Gastrocnemius medialis (tissue), 4 donors: Measurements from ENCODE around the gene IFT57. TPM values are rescaled to one million over a fixed set of nuclear protein-coding genes. Genes with fewer than 3 reads are reported as not detected.

Source experiments
- ATAC-seq, 2 donors: fragments of 150-250 bp; one replicate each; pipeline ENCODE4 v1.9.1; 2016
- DNase-seq, 2 donors: peaks; one replicate each; pipeline ENCODE4 v3.0.0-alpha.2; 2019
- H3K27ac ChIP-seq, 4 donors: fragments of 200-600 bp; sonication (generic); 1 replicate in 1 of 4; 2 replicates in 3 of 4; pipeline ENCODE4 v1.5.1; 2016 to 2018; ENCODE audit warnings: mild to moderate bottlenecking in 2 of 4, moderate library complexity in 1 of 4
- H3K27me3 ChIP-seq, 3 donors: fragments of 200-600 bp; sonication (generic) in 2 of 3; 1 replicate in 1 of 3; 2 replicates in 2 of 3; pipeline versions ENCODE4 v1.5.1 to v1.6.0; 2016 to 2019; ENCODE audit warnings: mild to moderate bottlenecking in 1 of 3, moderate library complexity in 1 of 3
- H3K36me3 ChIP-seq, 2 donors: fragments of 200-600 bp; sonication (generic) in 1 of 2; one replicate each; pipeline ENCODE4 v1.5.1; 2017 to 2018
- H3K4me1 ChIP-seq, 2 donors: fragments of 200-600 bp; sonication (generic) in 1 of 2; one replicate each; pipeline ENCODE4 v1.5.1; 2016 to 2017; ENCODE audit warnings: mild to moderate bottlenecking in 2 of 2
- H3K4me3 ChIP-seq, 4 donors: fragments of 200-600 bp; sonication (generic) in 3 of 4; 1 replicate in 1 of 4; 2 replicates in 3 of 4; pipeline ENCODE4 v1.5.1; 2016 to 2019; ENCODE audit warnings: mild to moderate bottlenecking in 2 of 4
- H3K9me3 ChIP-seq, 3 donors: fragments of 200-600 bp; sonication (generic) in 2 of 3; 1 replicate in 1 of 3; 2 replicates in 2 of 3; pipeline ENCODE4 v1.5.1; 2016 to 2019
- POLR2A ChIP-seq, 2 donors: fragments of 450-650 bp; IDR thresholded peaks; one replicate each; pipeline ENCODE4 v1.6.1; 2017; ENCODE audit warnings: antibody characterized with exemption in 2 of 2, mild to moderate bottlenecking in 2 of 2, moderate library complexity in 2 of 2
- in situ Hi-C, 4 donors: fragments of 200-750 bp; cut with MboI; loops; one replicate each; pipeline versions ENCODE4 v1.15.0 to v1.8.0; 2017; ENCODE audit warnings: low sequenced_read_pairs in 4 of 4
- intact Hi-C: fragments of 100-400 bp; cut with DNase I; formaldehyde crosslinking; loops from one replicate; pipeline ENCODE4 v1.15.1; 2023; ENCODE audit warnings: low total_unique reads
- total RNA-seq, 4 donors: library from RNA; depleted of rRNA; stranded (reverse); fragments of >200 nt; gene quantifications; one replicate each; pipeline versions ENCODE4 v1.1.0 to v1.2.3, GENCODE V29; 2016
- TF ChIP-seq, protein P1 (sequence below), 5 experiments: fragments of 450-650 bp in 3 of 5; fragments of 200-600 bp in 2 of 5; sonication (generic) in 2 of 5; IDR thresholded peaks in 4 of 5; conservative IDR thresholded peaks in 1 of 5; 1 replicate in 4 of 5; 2 replicates in 1 of 5; pipeline ENCODE4 v1.5.1; 2016 to 2019; ENCODE audit warnings: antibody characterized with exemption in 5 of 5, mild to moderate bottlenecking in 3 of 5, moderate library complexity in 3 of 5

Gene IFT57
- total RNA-seq, 4 donors from 2014 or later: 7.2 to 18.5 (median 10.7) TPM

- intact Hi-C loops (no loop called here), in situ Hi-C loops (no loop called here)
- Histone ChIP-seq H3K36me3 (peaks cover 0 to 19% of the 10 kb centered on the region in 2 donors), H3K9me3 (no peaks in the 10 kb centered on the region), H3K27ac (no peak overlapping the region), H3K4me3 (no peak overlapping the region), H3K27me3 (no peaks in the 10 kb centered on the region), H3K4me1 (no peaks in the 10 kb centered on the region)
- ATAC-seq (no peak), DNase-seq (no peak)
- TF ChIP-seq, protein P1, sequence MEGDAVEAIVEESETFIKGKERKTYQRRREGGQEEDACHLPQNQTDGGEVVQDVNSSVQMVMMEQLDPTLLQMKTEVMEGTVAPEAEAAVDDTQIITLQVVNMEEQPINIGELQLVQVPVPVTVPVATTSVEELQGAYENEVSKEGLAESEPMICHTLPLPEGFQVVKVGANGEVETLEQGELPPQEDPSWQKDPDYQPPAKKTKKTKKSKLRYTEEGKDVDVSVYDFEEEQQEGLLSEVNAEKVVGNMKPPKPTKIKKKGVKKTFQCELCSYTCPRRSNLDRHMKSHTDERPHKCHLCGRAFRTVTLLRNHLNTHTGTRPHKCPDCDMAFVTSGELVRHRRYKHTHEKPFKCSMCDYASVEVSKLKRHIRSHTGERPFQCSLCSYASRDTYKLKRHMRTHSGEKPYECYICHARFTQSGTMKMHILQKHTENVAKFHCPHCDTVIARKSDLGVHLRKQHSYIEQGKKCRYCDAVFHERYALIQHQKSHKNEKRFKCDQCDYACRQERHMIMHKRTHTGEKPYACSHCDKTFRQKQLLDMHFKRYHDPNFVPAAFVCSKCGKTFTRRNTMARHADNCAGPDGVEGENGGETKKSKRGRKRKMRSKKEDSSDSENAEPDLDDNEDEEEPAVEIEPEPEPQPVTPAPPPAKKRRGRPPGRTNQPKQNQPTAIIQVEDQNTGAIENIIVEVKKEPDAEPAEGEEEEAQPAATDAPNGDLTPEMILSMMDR (IDR thresholded peaks at IDR 0.05 in 4 of 5, conservative IDR thresholded peaks at IDR 0.05 in 1 of 5): no peak
- no peak for TF ChIP-seq POLR2A (IDR thresholded peaks at IDR 0.05)
Measured at GRCh38 chr3:108189440-108189839, 32.8 kb downstream of the IFT57 start.

DNA sequence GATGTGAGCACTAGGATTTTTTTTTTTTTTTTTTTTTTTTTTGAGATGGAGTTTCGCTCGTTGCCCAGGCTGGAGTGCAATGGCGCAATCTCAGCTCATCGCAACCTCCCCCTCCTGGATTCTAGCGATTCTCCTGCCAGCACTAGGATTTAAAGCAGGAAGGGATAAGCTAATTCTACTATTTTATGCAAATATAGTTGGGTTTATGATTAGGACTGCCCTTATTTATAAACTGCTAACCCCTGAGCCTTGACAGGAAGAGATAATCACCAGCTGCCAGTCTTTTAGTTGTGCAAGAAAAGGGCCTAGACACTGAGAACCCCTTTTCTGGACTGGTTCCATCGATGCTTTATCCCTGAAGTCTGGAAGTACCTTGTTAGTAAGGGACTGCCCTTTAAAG, 36.7 kb downstream of the IFT57 start:
- H3K27ac ChIP-seq: no peak overlapping the region
- no peaks in the 10 kb centered on the region for H3K4me1 ChIP-seq
- no peak for ATAC-seq
- in situ Hi-C loops: no loop called here
- H3K4me3 ChIP-seq: no peak overlapping the region
- H3K9me3 ChIP-seq: no peaks in the 10 kb centered on the region
- no peak for TF ChIP-seq POLR2A (IDR thresholded peaks at IDR 0.05)
- TF ChIP-seq, protein P1 (IDR thresholded peaks at IDR 0.05 in 4 of 5, conservative IDR thresholded peaks at IDR 0.05 in 1 of 5): no peak
- no peak for DNase-seq
- H3K27me3 ChIP-seq: no peaks in the 10 kb centered on the region
- peaks cover 0 to 11% of the 10 kb centered on the region in 2 donors for H3K36me3 ChIP-seq
- intact Hi-C loops: no loop called here

DNA sequence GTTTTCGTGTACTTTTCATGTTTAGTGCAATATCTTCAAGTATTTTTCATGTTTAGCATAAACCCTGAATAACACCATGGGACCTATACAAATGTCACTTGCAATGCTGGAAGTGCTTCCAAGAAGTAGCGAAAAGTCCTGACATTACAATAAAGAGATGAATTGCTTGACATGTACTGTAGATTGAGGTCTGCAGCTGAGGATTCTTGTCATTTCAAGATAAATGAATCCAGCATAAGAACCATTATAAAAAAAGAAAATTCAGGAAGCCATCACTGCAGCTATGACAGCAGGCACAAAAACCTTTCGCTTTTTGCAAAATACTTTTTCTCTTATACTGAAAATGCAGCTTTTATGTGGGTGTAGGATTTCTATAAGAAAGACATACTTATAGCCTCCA, 37.4 kb downstream of the IFT57 start:
- ATAC-seq: no peak
- H3K36me3 ChIP-seq: peaks cover 0 to 3% of the 10 kb centered on the region in 2 donors
- in situ Hi-C loops (no loop called here), intact Hi-C loops (no loop called here)
- TF ChIP-seq, protein P1 (IDR thresholded peaks at IDR 0.05 in 4 of 5, conservative IDR thresholded peaks at IDR 0.05 in 1 of 5): no peak
- no peak for TF ChIP-seq POLR2A (IDR thresholded peaks at IDR 0.05)
- no peak for DNase-seq
- H3K4me3 ChIP-seq: no peak overlapping the region
- no peaks in the 10 kb centered on the region for H3K9me3 ChIP-seq
- no peaks in the 10 kb centered on the region for H3K27me3 ChIP-seq
- H3K27ac ChIP-seq: no peak overlapping the region
- H3K4me1 ChIP-seq: no peaks in the 10 kb centered on the region

DNA sequence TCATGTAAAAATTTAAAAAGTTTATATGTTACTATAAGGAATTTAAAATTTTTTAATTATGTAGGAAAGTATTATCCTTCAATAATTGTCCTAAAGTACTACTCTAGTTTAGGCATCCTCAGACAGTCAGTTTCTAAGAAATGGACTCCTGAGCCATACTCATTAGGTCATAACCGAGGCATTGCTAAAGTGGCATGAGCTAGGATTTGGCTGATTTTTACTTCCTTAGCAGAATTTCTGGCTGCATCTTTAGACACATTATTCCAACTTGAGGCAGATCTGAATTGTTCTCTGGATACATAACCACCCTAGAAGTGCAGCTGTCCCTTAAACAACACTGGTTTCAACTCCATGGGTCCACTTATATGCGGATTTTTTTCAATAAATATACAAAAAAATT, 38.3 kb downstream of the IFT57 start:
- in situ Hi-C loops (no loop called here), intact Hi-C loops (no loop called here)
- Histone ChIP-seq H3K27ac (no peak overlapping the region), H3K4me3 (no peak overlapping the region), H3K27me3 (no peaks in the 10 kb centered on the region), H3K4me1 (no peaks in the 10 kb centered on the region), H3K36me3 (no peaks in the 10 kb centered on the region), H3K9me3 (no peaks in the 10 kb centered on the region)
- TF ChIP-seq, protein P1 (IDR thresholded peaks at IDR 0.05 in 4 of 5, conservative IDR thresholded peaks at IDR 0.05 in 1 of 5): no peak
- TF ChIP-seq POLR2A (IDR thresholded peaks at IDR 0.05): no peak
- no peak for DNase-seq
- ATAC-seq: no peak

- Histone ChIP-seq H3K36me3 (no peaks in the 10 kb centered on the region), H3K27ac (no peak overlapping the region), H3K4me3 (no peak overlapping the region), H3K9me3 (no peaks in the 10 kb centered on the region), H3K27me3 (no peaks in the 10 kb centered on the region), H3K4me1 (no peaks in the 10 kb centered on the region)
- no peak for DNase-seq
- no peak for ATAC-seq
- no peak for TF ChIP-seq POLR2A (IDR thresholded peaks at IDR 0.05)
- TF ChIP-seq, protein P1 (IDR thresholded peaks at IDR 0.05 in 4 of 5, conservative IDR thresholded peaks at IDR 0.05 in 1 of 5): no peak
- in situ Hi-C loops: no loop called here
- intact Hi-C loops: no loop called here
Measured at GRCh38 chr3:108183181-108183580, 39.0 kb downstream of the IFT57 start.
